Mucosa of descending colon (tissue), 3 donors: ENCODE data around the gene DNAH8. TPM values are rescaled to one million over a fixed set of nuclear protein-coding genes. Genes with fewer than 3 reads are reported as not detected.

Source experiments
- ATAC-seq: fragments of 200-7000 bp; cut with Tn5 transposase; one replicate; pipeline ENCODE4 v1.9.1; 2020; ENCODE audit warnings: mild to moderate bottlenecking, moderate library complexity
- DNase-seq, 3 donors: peaks; one replicate each; pipeline ENCODE4 v3.0.0-alpha.2; 2020
- H3K36me3 ChIP-seq: fragments of 200-600 bp; one replicate; pipeline ENCODE4 v1.8.0; 2021; ENCODE audit warnings: low read depth, mild to moderate bottlenecking
- H3K4me1 ChIP-seq: fragments of 200-600 bp; one replicate; pipeline ENCODE4 v1.8.0; 2021; ENCODE audit warnings: low read depth, mild to moderate bottlenecking
- H3K4me3 ChIP-seq: fragments of 200-600 bp; one replicate; pipeline ENCODE4 v1.8.0; 2021; ENCODE audit warnings: mild to moderate bottlenecking
- H3K9me3 ChIP-seq: fragments of 200-600 bp; one replicate; pipeline ENCODE4 v1.8.0; 2021; ENCODE audit warnings: mild to moderate bottlenecking
- CTCF ChIP-seq: fragments of 200-600 bp; IDR thresholded peaks from one replicate; pipeline ENCODE4 v1.8.0; 2022; ENCODE audit warnings: antibody characterized with exemption, mild to moderate bottlenecking
- intact Hi-C, 2 donors: fragments of 100-400 bp; cut with DNase I in 1 of 2; cut with micrococcal nuclease in 1 of 2; formaldehyde crosslinking; loops; one replicate each; pipeline versions ENCODE4 v1.11.0 to v1.11.1; 2022; cut with DNase I, micrococcal nuclease
- total RNA-seq, 3 donors: library from RNA; stranded (reverse); fragmentation: NEBNext Ultra II Directional in 2 of 3; extraction: Animal tissue kit (Norgen Biotek cat#: 25700) in 2 of 3; gene quantifications; one replicate each; pipeline versions ENCODE4 v1.2.1 to v1.2.4, GENCODE V29; 2021 to 2023
- donor health status: DM: no; HTN: no; CAD: no; lungs with moderate emphysema.
- donor health status: DM: no; HTN: no; CAD: no.
- donor health status: DM: no; HTN: yes; CAD: no.

DNAH8 gene
- total RNA-seq, 3 donors from 2014 or later: 0.03 TPM; not detected in 1

- Histone ChIP-seq H3K36me3 (no peaks in the 10 kb centered on the region), H3K4me1 (no peaks in the 10 kb centered on the region), H3K9me3 (no peaks in the 10 kb centered on the region), H3K4me3 (no peak overlapping the region)
- TF ChIP-seq CTCF: no peak
- intact Hi-C loops: no loop called here
- DNase-seq (no peak), ATAC-seq (no peak)
Observed at GRCh38 chr6:39018103-39018502, 303.0 kb downstream of the DNAH8 start.

GRCh38 chr6:39020136-39020535 lies 305.0 kb downstream of the DNAH8 start:
- no peak for ATAC-seq
- Histone ChIP-seq H3K4me1 (no peaks in the 10 kb centered on the region), H3K9me3 (no peaks in the 10 kb centered on the region), H3K4me3 (no peak overlapping the region), H3K36me3 (no peaks in the 10 kb centered on the region)
- intact Hi-C loops: no loop called here
- no peak for DNase-seq
- TF ChIP-seq CTCF: no peak

DNA sequence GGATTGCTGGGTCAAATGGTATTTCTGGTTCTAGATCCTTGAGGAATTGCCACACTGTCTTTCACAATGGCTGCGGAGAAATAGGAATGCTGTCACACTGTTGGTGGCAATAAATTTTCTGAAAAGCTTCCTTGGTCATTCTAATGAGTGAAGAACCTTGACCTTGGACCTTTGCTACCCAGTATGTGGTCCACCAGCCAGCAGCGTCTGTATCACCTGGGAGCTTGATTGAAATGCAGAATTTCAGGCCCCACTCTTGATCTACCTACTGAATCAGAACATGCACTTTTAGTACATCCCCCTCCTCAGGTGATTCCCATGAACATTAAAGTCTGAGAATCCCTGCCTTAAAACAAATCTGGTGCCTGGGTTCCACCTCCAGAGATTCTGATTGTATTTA lies 305.9 kb downstream of the DNAH8 start:
- Histone ChIP-seq H3K36me3 (no peaks in the 10 kb centered on the region), H3K4me1 (no peaks in the 10 kb centered on the region), H3K9me3 (no peaks in the 10 kb centered on the region), H3K4me3 (no peak overlapping the region)
- ATAC-seq (no peak), DNase-seq (no peak)
- intact Hi-C loops: no loop called here
- no peak for TF ChIP-seq CTCF

DNA sequence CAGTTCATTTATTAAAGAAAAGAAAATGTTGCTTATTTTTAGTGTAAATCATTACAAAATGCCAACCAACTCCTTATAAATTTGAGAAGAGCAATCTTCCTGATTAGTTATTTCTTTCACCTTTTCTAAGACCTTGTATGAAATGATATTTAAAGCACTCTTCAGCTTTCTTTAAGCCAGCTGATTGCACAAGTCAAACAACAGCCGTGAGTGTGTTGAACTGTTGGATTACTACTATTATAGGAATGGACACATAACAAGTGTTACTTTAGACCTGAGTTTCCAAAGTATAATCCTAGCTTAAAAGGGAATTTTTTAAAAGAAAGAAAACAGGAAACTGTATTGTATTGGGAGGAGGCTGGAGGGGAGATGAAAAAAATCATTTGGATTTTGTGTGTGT lies 306.7 kb downstream of the DNAH8 start:
- no peak for DNase-seq
- H3K4me3 ChIP-seq: no peak overlapping the region
- H3K36me3 ChIP-seq: no peaks in the 10 kb centered on the region
- H3K9me3 ChIP-seq: no peaks in the 10 kb centered on the region
- TF ChIP-seq CTCF: no peak
- ATAC-seq: no peak
- H3K4me1 ChIP-seq: no peaks in the 10 kb centered on the region
- intact Hi-C loops: no loop called here

GRCh38 chr6:39026175-39026574 lies 311.1 kb downstream of the DNAH8 start:
- no peak for DNase-seq
- Histone ChIP-seq H3K9me3 (no peaks in the 10 kb centered on the region), H3K36me3 (no peaks in the 10 kb centered on the region), H3K4me3 (no peak overlapping the region), H3K4me1 (no peaks in the 10 kb centered on the region)
- no peak for ATAC-seq
- no peak for TF ChIP-seq CTCF
- intact Hi-C loops: no loop called here
